K562 (cell line): ENCODE measurements around the gene EEF1AKMT4. TPM values are rescaled to one million over a fixed set of nuclear protein-coding genes. Genes with fewer than 3 reads are reported as not detected.
A peak's percentile ranks its signal among the peaks of the same experiment; 100 is the strongest.

Experiments used
- ATAC-seq: fragments of 200-7000 bp; cut with Tn5 transposase; 3 replicates; pipeline ENCODE4 v1.9.1; 2020; ENCODE audit warnings: moderate library complexity
- BruUV-seq: library from RNA; stranded (reverse); fragments of 400-500 nt; replicated peaks from 2 replicates; lab custom pipeline; 2021; lab: Mats Ljungman, UMichigan
- CTCF ChIA-PET: fragments of 300-600 bp; formaldehyde crosslinking; extraction: SDS; loops from one replicate; lab custom pipeline; 2021; ENCODE audit warnings: low intra/inter-chr PET ratio; lab: Yijun Ruan, JAX
- POLR2A ChIA-PET: fragments of 300-600, 350-650 bp; sonication (Branson Sonifier 250); formaldehyde crosslinking; extraction: SDS; loops from one replicate; lab custom pipeline; 2021; ENCODE audit warnings: antibody characterized with exemption, inconsistent platforms; lab: Yijun Ruan, JAX
- DNase-seq, 4 experiments: peaks; one replicate each; pipeline versions ENCODE4 v3.0.0 to v3.0.0-alpha.2; 2011 to 2018; ENCODE audit warnings: low spot score in 3 of 4, mixed read lengths in 3 of 4; ENCODE audit errors: extremely low read depth in 1 of 4
- FAIRE-seq: peaks from 2 replicates; lab custom pipeline; 2011; peaks lifted over from hg19 to GRCh38; lab: Jason Lieb, UNC
- H2AFZ ChIP-seq: 2 replicates; pipeline ENCODE4 v1.6.0; 2011; ENCODE audit warnings: low read depth, low read length, control low read depth, inconsistent platforms
- H3K27ac ChIP-seq: fragments of 200-600 bp; 3 replicates; pipeline ENCODE4 v1.8.0; 2011; ENCODE audit warnings: low read depth, mild to moderate bottlenecking, control low read depth, inconsistent platforms, low read length, moderate library complexity, mixed read lengths; ENCODE audit errors: extremely low read depth
- H3K27me3 ChIP-seq, 2 experiments: fragments of 300-600 bp in 1 of 2; 2 replicates in 1 of 2; 3 replicates in 1 of 2; pipeline versions ENCODE4 v1.6.0 to v1.8.0; 2011; ENCODE audit warnings: inconsistent platforms in 2 of 2, low read length in 2 of 2, mild to moderate bottlenecking in 1 of 2, mixed read lengths in 1 of 2, moderate library complexity in 1 of 2; ENCODE audit not compliant: control insufficient read depth in 2 of 2, insufficient read depth in 2 of 2
- H3K36me3 ChIP-seq: fragments of 300-600 bp; 3 replicates; pipeline ENCODE4 v1.8.0; 2011; ENCODE audit warnings: mild to moderate bottlenecking, low read length, inconsistent platforms; ENCODE audit not compliant: control insufficient read depth, insufficient read depth
- H3K4me1 ChIP-seq, 2 experiments: fragments of 200-600 bp in 1 of 2; replicated peaks in 1 of 2; 2 replicates in 1 of 2; 3 replicates in 1 of 2; pipeline versions ENCODE4 v1.5.1 to v1.8.0; 2011; ENCODE audit warnings: inconsistent platforms in 2 of 2, low read length in 2 of 2, mild to moderate bottlenecking in 1 of 2, mixed read lengths in 1 of 2, moderate library complexity in 1 of 2; ENCODE audit not compliant: control insufficient read depth in 2 of 2, insufficient read depth in 2 of 2
- H3K4me2 ChIP-seq: 2 replicates; pipeline ENCODE4 v1.6.1; 2011; ENCODE audit warnings: low read length, control low read depth, inconsistent platforms, mixed read lengths; ENCODE audit not compliant: insufficient read depth
- H3K4me3 ChIP-seq: fragments of 200-600 bp; sonication (generic), shearing (Covaris generic); 2 replicates; pipeline ENCODE4 v1.5.1; 2016; ENCODE audit warnings: control low read depth, inconsistent platforms
- H3K79me2 ChIP-seq: fragments of 200-600 bp; 3 replicates; pipeline ENCODE4 v1.8.0; 2011; ENCODE audit warnings: low read length, inconsistent platforms; ENCODE audit not compliant: control insufficient read depth, insufficient read depth
- H3K9ac ChIP-seq, 2 experiments: 2 replicates each; pipeline versions ENCODE4 v1.6.0 to v1.6.1; 2011; ENCODE audit warnings: low read depth in 2 of 2, low read length in 2 of 2, control low read depth in 1 of 2, inconsistent platforms in 1 of 2, mild to moderate bottlenecking in 1 of 2, mixed read lengths in 1 of 2; ENCODE audit not compliant: insufficient read depth in 1 of 2
- H3K9me1 ChIP-seq: one replicate; pipeline ENCODE4 v1.6.0; 2011; ENCODE audit warnings: inconsistent platforms, mild to moderate bottlenecking, low read length, moderate library complexity; ENCODE audit not compliant: control insufficient read depth, insufficient read depth
- H3K9me3 ChIP-seq: replicated peaks from 2 replicates; pipeline ENCODE4 v1.5.1; 2011; ENCODE audit warnings: low read depth, low read length, inconsistent platforms; ENCODE audit not compliant: control insufficient read depth, insufficient read depth
- H4K20me1 ChIP-seq: replicated peaks from 2 replicates; pipeline ENCODE4 v1.6.1; 2011; ENCODE audit warnings: low read length, inconsistent platforms, mixed read lengths; ENCODE audit not compliant: control insufficient read depth, insufficient read depth
- PHB ChIP-seq: fragments of 250-450 bp; sonication (Bioruptor Pico); IDR thresholded peaks from 2 replicates; pipeline ENCODE4 v1.5.0; 2021
- TGIF2 ChIP-seq: sonication (generic); formaldehyde crosslinking; IDR thresholded peaks from 2 replicates; pipeline ENCODE4 v1.8.1; 2022; ENCODE audit warnings: mild to moderate bottlenecking, missing genetic modification reagents, moderate library complexity
- ZNF121 ChIP-seq: sonication (generic); formaldehyde crosslinking; conservative IDR thresholded peaks from 2 replicates; pipeline ENCODE4 v1.8.0; 2022; ENCODE audit warnings: missing genetic modification reagents
- ZNF239 ChIP-seq: fragments of 250-450 bp; sonication (Bioruptor Pico); IDR thresholded peaks from 2 replicates; pipeline ENCODE4 v1.4.0; 2020; ENCODE audit warnings: mild to moderate bottlenecking
- WGBS: fragments of 100-300 bp; shearing (Covaris generic); methylation state at CpG from one replicate; pipeline ENCODE4 v1.1.6; 2016; ENCODE audit warnings: low coverage, mixed read lengths; ENCODE audit not compliant: insufficient coverage; ENCODE audit errors: missing lambda C conversion rate; 5-methylcytosine and 5-hydroxymethylcytosine counted together
- in situ Hi-C: fragments of 300-500 bp; cut with MboI; formaldehyde crosslinking; loops from 4 replicates; pipeline ENCODE4 v1.15.0; 2018; ENCODE audit warnings: inconsistent platforms, mixed read lengths
- intact Hi-C: fragments of 100-400 bp; cut with micrococcal nuclease; formaldehyde crosslinking; loops from 2 replicates; pipeline ENCODE4 v1.14.2; 2022
- polyA plus RNA-seq, 8 experiments: library from polyadenylated mRNA; depleted of rRNA in 4 of 8; stranded (reverse) in 5 of 8; unstranded in 3 of 8; fragments of >200 nt; fragmentation: Nextera tagmentation in 2 of 8; fragmentation: Illumina TruSeq in 1 of 8; extraction: Ambion mirVana in 2 of 8; extraction: Trizol in 1 of 8; gene quantifications; 2 replicates each; pipeline versions ENCODE4 v1.2.1 to v1.2.3, GENCODE V29; 2011 to 2014; ENCODE audit warnings: inconsistent platforms in 1 of 8, missing spikeins in 1 of 8
- total RNA-seq, 7 experiments: library from RNA; depleted of rRNA in 6 of 7; stranded (reverse); fragments of >200 nt in 6 of 7; fragmentation: Illumina TruSeq in 2 of 7; extraction: Trizol in 2 of 7; gene quantifications; 2 replicates each; pipeline versions ENCODE4 v1.2.1 to v1.2.3, GENCODE V29; 2011 to 2021; ENCODE audit warnings: low replicate concordance in 1 of 7
- TF ChIP-seq, protein P1 (sequence below): sonication (generic); formaldehyde crosslinking; IDR thresholded peaks from 2 replicates; pipeline ENCODE4 v1.8.0; 2022; ENCODE audit warnings: missing genetic modification reagents, mild to moderate bottlenecking, borderline replicate concordance
- TF ChIP-seq, protein P2 (sequence below), 3 experiments: IDR thresholded peaks in 2 of 3; conservative IDR thresholded peaks in 1 of 3; 2 replicates each; pipeline ENCODE4 v1.5.1; 2011 to 2012; ENCODE audit warnings: low read length in 3 of 3, mild to moderate bottlenecking in 3 of 3, control low read depth in 2 of 3, improper control_type of control experiment in 1 of 3, inconsistent platforms in 1 of 3, low read depth in 1 of 3, mixed read lengths in 1 of 3, moderate library complexity in 1 of 3; ENCODE audit not compliant: insufficient read depth in 2 of 3

The EEF1AKMT4 gene
- total and polyA plus RNA-seq, 9 of the 15 experiments (the other 6 are each of a cell fraction or from before 2014, with no cell fraction given) = 10.3 to 49.4 (median 18.9) TPM

DNA sequence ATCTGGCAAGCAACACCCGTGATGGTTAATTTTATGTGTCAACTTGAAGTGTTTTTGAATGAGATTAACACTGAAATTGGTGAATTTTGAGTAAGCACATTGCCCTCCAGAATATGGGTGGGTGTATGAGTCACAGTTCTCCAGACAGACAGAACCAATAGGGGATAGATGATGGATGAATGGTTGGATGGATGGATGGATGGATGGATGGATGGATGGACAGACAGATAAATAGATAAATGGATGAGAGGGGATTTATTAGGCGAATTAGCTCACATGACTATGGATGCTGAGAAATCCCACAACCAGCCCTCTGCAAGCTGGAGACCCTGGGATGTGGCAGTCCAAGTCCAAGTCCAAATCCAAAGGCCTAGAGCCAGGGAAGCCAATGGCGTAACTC is 25.5 kb upstream of the EEF1AKMT4 start (continued):
- TF ChIP-seq, protein P1, sequence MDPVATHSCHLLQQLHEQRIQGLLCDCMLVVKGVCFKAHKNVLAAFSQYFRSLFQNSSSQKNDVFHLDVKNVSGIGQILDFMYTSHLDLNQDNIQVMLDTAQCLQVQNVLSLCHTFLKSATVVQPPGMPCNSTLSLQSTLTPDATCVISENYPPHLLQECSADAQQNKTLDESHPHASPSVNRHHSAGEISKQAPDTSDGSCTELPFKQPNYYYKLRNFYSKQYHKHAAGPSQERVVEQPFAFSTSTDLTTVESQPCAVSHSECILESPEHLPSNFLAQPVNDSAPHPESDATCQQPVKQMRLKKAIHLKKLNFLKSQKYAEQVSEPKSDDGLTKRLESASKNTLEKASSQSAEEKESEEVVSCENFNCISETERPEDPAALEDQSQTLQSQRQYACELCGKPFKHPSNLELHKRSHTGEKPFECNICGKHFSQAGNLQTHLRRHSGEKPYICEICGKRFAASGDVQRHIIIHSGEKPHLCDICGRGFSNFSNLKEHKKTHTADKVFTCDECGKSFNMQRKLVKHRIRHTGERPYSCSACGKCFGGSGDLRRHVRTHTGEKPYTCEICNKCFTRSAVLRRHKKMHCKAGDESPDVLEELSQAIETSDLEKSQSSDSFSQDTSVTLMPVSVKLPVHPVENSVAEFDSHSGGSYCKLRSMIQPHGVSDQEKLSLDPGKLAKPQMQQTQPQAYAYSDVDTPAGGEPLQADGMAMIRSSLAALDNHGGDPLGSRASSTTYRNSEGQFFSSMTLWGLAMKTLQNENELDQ (CRISPR knock-in tag) = no peak
- no peak for TF ChIP-seq TGIF2 (CRISPR knock-in tag)

- POLR2A ChIA-PET = interaction anchor here (0.6 to 2.9 kb wide), 15 partner anchors 10 to 335 kb away, joined by 3 to 11 read pairs (median 3); partner anchors contain the start of gene EEF1AKMT4
- no peaks in the 10 kb centered on the region for H3K9me3 ChIP-seq
- H3K4me1 ChIP-seq = peaks cover 0 to 26% of the 10 kb centered on the region in 2 experiments; a peak in 3 of 5 replicates
- peaks cover 41 to 67% of the 10 kb centered on the region in 2 experiments for H3K27me3 ChIP-seq
- no peaks in the 10 kb centered on the region for H3K36me3 ChIP-seq
- ATAC-seq (peak; percentile 84), FAIRE-seq (peak; percentile 69), DNase-seq (peak; percentile 59 to 80 (median 79))
- no peak overlapping the region for H3K4me3 ChIP-seq
- no peak overlapping the region for H3K4me2 ChIP-seq
- no peak overlapping the region for H3K9ac ChIP-seq
- CTCF ChIA-PET = interaction anchor here (0.6 kb wide), 1 partner anchor 332 kb away, joined by 4 read pairs; no protein-coding TSS in a partner anchor
- no TSS peak for BruUV-seq
- 0% methylated on average over 2 of the region's 2 CpGs for WGBS
- no peak overlapping the region for H2AFZ ChIP-seq
- H3K9me1 ChIP-seq = no peaks in the 10 kb centered on the region
- H4K20me1 ChIP-seq = peaks cover 13% of the 10 kb centered on the region
- intact Hi-C loops (loop anchor here (1.0 kb wide), 1 partner anchor 57 kb away; no protein-coding TSS in a partner anchor), in situ Hi-C loops (no loop called here)
- no peak overlapping the region for H3K27ac ChIP-seq
- H3K79me2 ChIP-seq = no peaks in the 10 kb centered on the region
- no peak for TF ChIP-seq ZNF239 (CRISPR knock-in tag)
- TF ChIP-seq PHB (CRISPR knock-in tag) = no peak
- TF ChIP-seq ZNF121 (CRISPR knock-in tag) = no peak
- TF ChIP-seq, protein P2, sequence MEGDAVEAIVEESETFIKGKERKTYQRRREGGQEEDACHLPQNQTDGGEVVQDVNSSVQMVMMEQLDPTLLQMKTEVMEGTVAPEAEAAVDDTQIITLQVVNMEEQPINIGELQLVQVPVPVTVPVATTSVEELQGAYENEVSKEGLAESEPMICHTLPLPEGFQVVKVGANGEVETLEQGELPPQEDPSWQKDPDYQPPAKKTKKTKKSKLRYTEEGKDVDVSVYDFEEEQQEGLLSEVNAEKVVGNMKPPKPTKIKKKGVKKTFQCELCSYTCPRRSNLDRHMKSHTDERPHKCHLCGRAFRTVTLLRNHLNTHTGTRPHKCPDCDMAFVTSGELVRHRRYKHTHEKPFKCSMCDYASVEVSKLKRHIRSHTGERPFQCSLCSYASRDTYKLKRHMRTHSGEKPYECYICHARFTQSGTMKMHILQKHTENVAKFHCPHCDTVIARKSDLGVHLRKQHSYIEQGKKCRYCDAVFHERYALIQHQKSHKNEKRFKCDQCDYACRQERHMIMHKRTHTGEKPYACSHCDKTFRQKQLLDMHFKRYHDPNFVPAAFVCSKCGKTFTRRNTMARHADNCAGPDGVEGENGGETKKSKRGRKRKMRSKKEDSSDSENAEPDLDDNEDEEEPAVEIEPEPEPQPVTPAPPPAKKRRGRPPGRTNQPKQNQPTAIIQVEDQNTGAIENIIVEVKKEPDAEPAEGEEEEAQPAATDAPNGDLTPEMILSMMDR (IDR thresholded peaks at IDR 0.05 in 2 of 3, conservative IDR thresholded peaks at IDR 0.05 in 1 of 3; ENCODE audit: insufficient read depth in 2 of 3, low read depth in 1 of 3, low read length in 3 of 3) = peak; percentile 74 to 82 (median 79)
These were observed 22.0 kb upstream of the EEF1AKMT4 start for GRCh38 chr3:184227481-184227935.
